Activated CD4-positive, alpha-beta T cell treated with anti-CD3 and anti-CD28 coated beads, Interleukin-2, amount 10 ng/mL, durations not matched to agents 24 days and 14 days (primary cell): ENCODE data around the gene MAPK8IP3. TPM values are rescaled to one million over a fixed set of nuclear protein-coding genes. Genes with fewer than 3 reads are reported as not detected.
A peak's percentile ranks its signal among the peaks of the same experiment; 100 is the strongest.

Source experiments
- DNase-seq: peaks from one replicate; pipeline ENCODE4 v3.0.0; 2022
- H3K27ac Mint-ChIP-seq: one replicate; pipeline ENCODE4 v1.8.0; 2022; ENCODE audit warnings: mild to moderate bottlenecking, mixed read lengths
- H3K27me3 Mint-ChIP-seq: one replicate; pipeline ENCODE4 v1.8.0; 2022; ENCODE audit warnings: mixed read lengths
- H3K36me3 Mint-ChIP-seq: one replicate; pipeline ENCODE4 v1.8.0; 2022; ENCODE audit warnings: low read depth, mild to moderate bottlenecking, mixed read lengths
- H3K4me1 Mint-ChIP-seq: one replicate; pipeline ENCODE4 v1.8.0; 2021; ENCODE audit warnings: mixed read lengths
- H3K4me3 Mint-ChIP-seq: one replicate; pipeline ENCODE4 v1.8.0; 2022; ENCODE audit warnings: mild to moderate bottlenecking, moderate library complexity, mixed read lengths
- H3K9me3 Mint-ChIP-seq: one replicate; pipeline ENCODE4 v1.8.0; 2021; ENCODE audit warnings: mixed read lengths
- intact Hi-C: fragments of 100-400 bp; cut with micrococcal nuclease; formaldehyde crosslinking; loops from one replicate; pipeline ENCODE4 v1.15.1; 2023
- total RNA-seq: library from RNA; stranded (reverse); gene quantifications from 2 replicates; pipeline ENCODE4 v1.2.3, GENCODE V29; 2022

Gene MAPK8IP3
- total RNA-seq, 1 donor from 2014 or later: 80.2 TPM

GRCh38 chr16:1785846-1786170 is 79.8 kb downstream of the MAPK8IP3 start:
- DNase-seq: no peak
- intact Hi-C loops: no loop called here
- Mint-ChIP-seq H3K27ac (no peak overlapping the region), H3K4me1 (peaks cover 9% of the 10 kb centered on the region), H3K27me3 (peaks cover 2% of the 10 kb centered on the region), H3K9me3 (no peaks in the 10 kb centered on the region), H3K36me3 (peaks cover 14% of the 10 kb centered on the region), H3K4me3 (no peak overlapping the region)

DNA sequence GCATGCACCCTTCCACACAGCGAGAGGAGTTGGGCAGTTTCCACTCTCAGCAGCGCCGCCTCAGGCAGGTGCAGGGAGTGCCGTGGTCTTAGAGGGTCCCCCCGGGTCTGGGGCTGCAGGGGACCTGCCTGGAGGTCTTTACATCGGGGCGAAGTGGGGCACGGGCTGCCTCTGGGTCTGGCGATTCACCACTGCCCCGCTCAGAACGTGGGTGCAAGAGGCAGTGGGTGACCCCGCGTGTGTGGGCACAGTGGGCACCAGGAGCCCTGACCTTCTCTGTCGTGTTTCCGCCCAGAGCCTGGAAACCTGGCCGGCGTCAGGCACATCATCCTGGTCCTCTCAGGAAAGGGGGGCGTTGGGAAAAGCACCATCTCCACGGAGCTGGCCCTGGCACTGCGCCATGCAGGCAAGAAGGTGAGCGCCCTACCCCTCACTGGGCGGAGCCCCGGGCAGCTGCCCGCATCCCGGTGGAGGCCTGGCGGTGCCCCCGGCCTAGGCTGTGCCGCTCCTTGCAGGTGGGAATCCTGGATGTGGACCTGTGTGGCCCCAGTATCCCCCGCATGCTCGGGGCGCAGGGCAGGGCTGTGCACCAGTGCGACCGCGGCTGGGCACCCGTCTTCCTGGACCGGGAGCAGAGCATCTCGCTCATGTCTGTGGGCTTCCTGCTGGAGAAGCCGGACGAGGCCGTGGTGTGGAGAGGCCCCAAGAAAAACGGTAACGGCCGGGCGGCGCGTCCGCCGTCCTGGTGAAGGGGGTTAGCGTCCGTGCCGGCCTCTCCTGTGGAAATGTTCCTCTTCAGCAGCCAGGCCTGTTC is 80.5 kb downstream of the MAPK8IP3 start:
- Mint-ChIP-seq H3K9me3 (no peaks in the 10 kb centered on the region), H3K4me1 (peaks cover 5% of the 10 kb centered on the region), H3K4me3 (no peak overlapping the region), H3K27ac (no peak overlapping the region), H3K27me3 (peaks cover 2% of the 10 kb centered on the region), H3K36me3 (peaks cover 14% of the 10 kb centered on the region)
- DNase-seq: peak; percentile 57
- intact Hi-C loops: no loop called here

DNA sequence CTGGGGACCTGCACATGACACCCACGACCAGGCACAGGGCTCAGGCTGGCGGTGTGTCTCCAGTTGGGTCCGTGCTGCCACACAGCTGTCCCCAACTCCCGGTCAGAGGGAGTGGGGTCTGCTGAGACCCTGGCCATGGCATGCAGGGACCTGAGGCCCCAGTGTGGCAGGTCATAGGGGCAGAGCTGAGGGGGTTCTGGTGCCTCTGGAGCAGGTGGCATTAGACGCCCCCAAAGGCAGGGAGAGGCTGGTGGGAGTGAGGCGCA is 81.0 kb downstream of the MAPK8IP3 start:
- no peak overlapping the region for H3K27ac Mint-ChIP-seq
- no peak for DNase-seq
- peaks cover 2% of the 10 kb centered on the region for H3K27me3 Mint-ChIP-seq
- H3K4me1 Mint-ChIP-seq: peaks cover 1% of the 10 kb centered on the region
- intact Hi-C loops: no loop called here
- no peaks in the 10 kb centered on the region for H3K9me3 Mint-ChIP-seq
- H3K36me3 Mint-ChIP-seq: peaks cover 10% of the 10 kb centered on the region
- no peak overlapping the region for H3K4me3 Mint-ChIP-seq

DNA sequence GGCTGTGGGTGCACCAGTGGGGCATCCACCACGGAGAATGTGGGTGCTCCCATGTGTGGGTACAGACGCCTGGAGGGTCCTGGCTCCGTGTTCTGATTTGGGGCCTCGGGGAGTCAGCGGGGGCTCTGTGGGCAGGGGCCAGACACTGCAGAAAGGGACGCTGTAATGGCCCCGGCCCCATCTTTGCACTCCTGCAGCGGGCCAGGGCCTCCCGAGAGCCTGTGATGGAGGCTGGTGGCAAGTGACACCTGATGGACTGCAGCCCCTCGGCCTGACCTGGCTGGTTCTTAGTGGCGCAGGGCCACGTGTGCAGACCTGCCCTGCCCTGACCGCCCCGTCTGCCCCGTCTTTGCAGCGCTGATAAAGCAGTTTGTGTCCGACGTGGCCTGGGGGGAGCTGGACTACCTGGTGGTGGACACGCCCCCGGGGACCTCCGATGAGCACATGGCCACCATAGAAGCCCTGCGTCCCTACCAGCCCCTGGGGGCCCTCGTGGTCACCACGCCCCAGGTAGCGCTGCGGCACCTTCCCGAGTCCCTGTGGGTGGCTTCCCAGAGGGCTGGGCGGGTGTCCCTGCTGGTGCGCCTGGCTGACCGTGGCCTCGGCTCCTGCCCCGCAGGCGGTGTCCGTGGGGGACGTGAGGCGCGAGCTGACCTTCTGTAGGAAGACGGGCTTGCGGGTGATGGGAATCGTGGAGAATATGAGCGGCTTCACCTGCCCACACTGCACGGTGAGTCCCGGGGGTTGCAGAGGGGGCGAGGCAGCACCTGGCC is 81.5 kb downstream of the MAPK8IP3 start:
- intact Hi-C loops: no loop called here
- H3K4me3 Mint-ChIP-seq: no peak overlapping the region
- H3K36me3 Mint-ChIP-seq: peaks cover 10% of the 10 kb centered on the region
- DNase-seq: peak; percentile 55
- H3K4me1 Mint-ChIP-seq: peaks cover 1% of the 10 kb centered on the region
- no peak overlapping the region for H3K27ac Mint-ChIP-seq
- H3K27me3 Mint-ChIP-seq: peaks cover 2% of the 10 kb centered on the region
- no peaks in the 10 kb centered on the region for H3K9me3 Mint-ChIP-seq

DNA sequence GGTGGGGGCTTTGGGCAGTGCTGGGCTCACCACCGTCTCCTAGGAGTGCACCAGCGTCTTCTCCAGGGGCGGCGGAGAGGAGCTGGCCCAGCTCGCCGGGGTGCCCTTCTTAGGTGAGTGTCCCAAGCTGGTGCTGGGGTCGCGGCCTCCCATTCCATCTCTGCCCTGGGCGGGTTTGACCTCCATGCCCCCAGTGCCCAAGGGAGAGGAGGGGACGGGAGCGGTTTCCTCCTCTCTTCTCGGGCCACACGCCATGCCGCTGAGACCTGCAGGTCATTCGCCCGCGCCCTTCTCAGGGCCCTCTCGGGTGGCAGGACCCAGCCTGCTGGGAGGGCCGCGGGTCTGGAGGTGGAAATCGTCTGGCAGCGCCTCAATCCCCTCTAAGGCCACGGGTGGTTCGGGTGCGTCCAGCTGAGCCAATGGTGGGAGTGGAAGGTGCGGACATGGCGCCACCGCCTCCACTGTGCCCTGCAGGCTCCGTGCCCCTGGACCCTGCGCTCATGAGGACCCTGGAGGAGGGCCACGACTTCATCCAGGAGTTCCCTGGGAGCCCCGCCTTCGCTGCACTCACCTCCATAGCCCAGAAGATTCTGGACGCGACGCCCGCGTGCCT is 82.2 kb downstream of the MAPK8IP3 start:
- no peaks in the 10 kb centered on the region for H3K9me3 Mint-ChIP-seq
- H3K36me3 Mint-ChIP-seq: peaks cover 10% of the 10 kb centered on the region
- no peak overlapping the region for H3K27ac Mint-ChIP-seq
- peaks cover 1% of the 10 kb centered on the region for H3K4me1 Mint-ChIP-seq
- intact Hi-C loops: no loop called here
- no peaks in the 10 kb centered on the region for H3K27me3 Mint-ChIP-seq
- no peak overlapping the region for H3K4me3 Mint-ChIP-seq
- DNase-seq: no peak

- peaks cover 1% of the 10 kb centered on the region for H3K4me1 Mint-ChIP-seq
- H3K9me3 Mint-ChIP-seq: no peaks in the 10 kb centered on the region
- H3K36me3 Mint-ChIP-seq: peaks cover 10% of the 10 kb centered on the region
- H3K4me3 Mint-ChIP-seq: no peak overlapping the region
- no peak overlapping the region for H3K27ac Mint-ChIP-seq
- DNase-seq: no peak
- no peaks in the 10 kb centered on the region for H3K27me3 Mint-ChIP-seq
- intact Hi-C loops: no loop called here
These were observed 82.7 kb downstream of the MAPK8IP3 start for GRCh38 chr16:1788708-1789100.

DNA sequence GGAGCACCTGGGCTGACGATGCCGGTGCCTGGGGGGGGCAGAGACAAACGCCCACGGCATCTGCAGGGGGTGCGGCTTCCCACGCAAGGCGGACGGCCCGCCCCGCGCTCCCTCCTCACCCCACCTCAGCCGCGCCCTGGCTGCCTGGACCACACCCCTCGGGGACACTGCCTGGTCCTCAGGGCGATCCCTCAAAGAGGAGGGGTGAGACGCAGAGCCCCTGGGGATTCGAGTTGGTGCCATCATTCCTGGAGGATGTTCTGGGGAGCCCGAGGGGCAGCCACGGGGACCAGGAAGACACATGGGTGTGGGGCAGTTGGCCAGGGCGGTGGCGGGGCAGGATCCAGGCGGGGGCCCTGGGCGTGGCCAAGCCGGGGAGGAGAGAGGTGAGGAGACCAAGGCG is 83.6 kb downstream of the MAPK8IP3 start:
- no peak for DNase-seq
- H3K27me3 Mint-ChIP-seq: no peaks in the 10 kb centered on the region
- intact Hi-C loops: no loop called here
- no peak overlapping the region for H3K4me3 Mint-ChIP-seq
- peaks cover 8% of the 10 kb centered on the region for H3K36me3 Mint-ChIP-seq
- H3K9me3 Mint-ChIP-seq: no peaks in the 10 kb centered on the region
- H3K27ac Mint-ChIP-seq: no peak overlapping the region
- no peaks in the 10 kb centered on the region for H3K4me1 Mint-ChIP-seq

GRCh38 chr16:1790261-1790610 is 84.2 kb downstream of the MAPK8IP3 start:
- no peaks in the 10 kb centered on the region for H3K4me1 Mint-ChIP-seq
- H3K4me3 Mint-ChIP-seq: no peak overlapping the region
- peaks cover 6% of the 10 kb centered on the region for H3K36me3 Mint-ChIP-seq
- intact Hi-C loops: no loop called here
- no peaks in the 10 kb centered on the region for H3K9me3 Mint-ChIP-seq
- DNase-seq: no peak
- no peaks in the 10 kb centered on the region for H3K27me3 Mint-ChIP-seq
- H3K27ac Mint-ChIP-seq: no peak overlapping the region

- Mint-ChIP-seq H3K4me1 (no peaks in the 10 kb centered on the region), H3K9me3 (no peaks in the 10 kb centered on the region), H3K4me3 (no peak overlapping the region), H3K27me3 (no peaks in the 10 kb centered on the region), H3K27ac (no peak overlapping the region), H3K36me3 (peaks cover 6% of the 10 kb centered on the region)
- intact Hi-C loops: no loop called here
- DNase-seq: no peak
These were observed 84.7 kb downstream of the MAPK8IP3 start for GRCh38 chr16:1790611-1791255.

GRCh38 chr16:1791256-1791942 is 85.4 kb downstream of the MAPK8IP3 start:
- intact Hi-C loops: no loop called here
- no peak overlapping the region for H3K27ac Mint-ChIP-seq
- H3K36me3 Mint-ChIP-seq: peaks cover 6% of the 10 kb centered on the region
- no peaks in the 10 kb centered on the region for H3K27me3 Mint-ChIP-seq
- DNase-seq: no peak
- no peak overlapping the region for H3K4me3 Mint-ChIP-seq
- no peaks in the 10 kb centered on the region for H3K9me3 Mint-ChIP-seq
- H3K4me1 Mint-ChIP-seq: no peaks in the 10 kb centered on the region

GRCh38 chr16:1791943-1792812 is 86.2 kb downstream of the MAPK8IP3 start:
- Mint-ChIP-seq H3K27me3 (no peaks in the 10 kb centered on the region), H3K36me3 (peaks cover 7% of the 10 kb centered on the region), H3K9me3 (no peaks in the 10 kb centered on the region), H3K4me1 (no peaks in the 10 kb centered on the region), H3K27ac (no peak overlapping the region), H3K4me3 (no peak overlapping the region)
- intact Hi-C loops: no loop called here
- DNase-seq: no peak

DNA sequence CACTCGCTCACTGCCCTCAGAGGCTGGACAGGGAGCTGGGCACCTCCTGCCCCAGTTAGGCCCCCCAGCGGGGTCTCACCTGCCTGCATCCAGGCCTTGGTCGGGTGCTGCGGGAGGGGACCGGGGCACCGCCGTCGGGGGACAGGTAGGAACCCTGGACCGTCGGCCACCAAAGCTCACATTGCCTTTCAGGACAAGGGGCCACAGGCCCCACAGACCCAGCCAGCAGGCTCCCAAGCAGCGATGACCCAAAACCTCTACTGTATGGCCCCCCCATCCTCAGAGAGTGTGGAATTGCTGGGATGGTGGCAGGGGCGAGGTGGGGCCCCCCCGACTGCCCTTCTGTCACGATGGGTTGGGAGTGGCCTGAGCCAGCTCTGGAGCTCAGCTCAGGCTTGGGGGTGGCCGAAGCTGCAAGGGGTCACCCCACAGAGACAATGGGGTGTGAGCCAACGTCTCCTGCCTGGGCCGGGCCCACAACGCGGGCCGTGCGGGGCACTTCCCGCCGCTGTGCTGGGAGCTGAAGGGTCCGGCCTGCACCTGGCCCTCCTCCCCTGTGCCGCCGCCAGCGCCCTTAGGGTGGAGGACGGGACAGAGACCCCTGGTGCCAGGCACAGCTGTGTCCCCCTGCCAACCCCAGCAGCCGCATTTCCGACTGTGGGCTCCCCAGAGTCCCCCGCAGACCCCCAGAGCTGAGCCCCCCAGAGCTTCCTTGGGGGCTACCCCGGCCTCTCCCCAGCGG is 87.0 kb downstream of the MAPK8IP3 start:
- no peaks in the 10 kb centered on the region for H3K9me3 Mint-ChIP-seq
- no peak overlapping the region for H3K27ac Mint-ChIP-seq
- no peaks in the 10 kb centered on the region for H3K4me1 Mint-ChIP-seq
- H3K27me3 Mint-ChIP-seq: no peaks in the 10 kb centered on the region
- DNase-seq: no peak
- intact Hi-C loops: no loop called here
- peaks cover 8% of the 10 kb centered on the region for H3K36me3 Mint-ChIP-seq
- no peak overlapping the region for H3K4me3 Mint-ChIP-seq
